Heart right ventricle (tissue), 16 donors: ENCODE measurements around the gene MED13. TPM values are rescaled to one million over a fixed set of nuclear protein-coding genes. Genes with fewer than 3 reads are reported as not detected.

Source experiments
- ATAC-seq, 8 donors: fragments of 200-7000 bp; cut with Tn5 transposase; one replicate each; pipeline ENCODE4 v1.9.1; 2020; ENCODE audit warnings: mild to moderate bottlenecking in 8 of 8, moderate library complexity in 8 of 8, moderate number of reproducible peaks in 1 of 8
- DNase-seq, 2 donors: peaks; one replicate each; pipeline ENCODE4 v3.0.0-alpha.2; 2020
- H3K27ac ChIP-seq, 10 donors: fragments of 200-600 bp; sonication (generic) in 2 of 10; one replicate each; pipeline versions ENCODE4 v1.5.0 to v1.8.0; 2020 to 2022; ENCODE audit warnings: mild to moderate bottlenecking in 3 of 10
- H3K27me3 ChIP-seq, 7 donors: fragments of 200-600 bp; one replicate each; pipeline ENCODE4 v1.8.0; 2021 to 2022; ENCODE audit warnings: mild to moderate bottlenecking in 2 of 7
- H3K36me3 ChIP-seq, 9 donors: fragments of 200-600 bp; sonication (generic) in 1 of 9; one replicate each; pipeline versions ENCODE4 v1.5.0 to v1.8.0; 2020 to 2022; ENCODE audit warnings: mild to moderate bottlenecking in 2 of 9
- H3K4me1 ChIP-seq, 9 donors: fragments of 200-600 bp; sonication (generic) in 1 of 9; one replicate each; pipeline versions ENCODE4 v1.5.0 to v1.8.0; 2020 to 2022; ENCODE audit warnings: mild to moderate bottlenecking in 4 of 9
- H3K4me3 ChIP-seq, 10 donors: fragments of 200-600 bp; sonication (generic) in 2 of 10; one replicate each; pipeline versions ENCODE4 v1.5.0 to v1.8.0; 2020 to 2022; ENCODE audit warnings: mild to moderate bottlenecking in 7 of 10, moderate library complexity in 2 of 10
- H3K9me3 ChIP-seq, 11 donors: fragments of 200-600 bp in 10 of 11; sonication (generic) in 2 of 11; one replicate each; pipeline versions ENCODE4 v1.5.0 to v1.8.0; 2013 to 2022; ENCODE audit warnings: mild to moderate bottlenecking in 2 of 11, control low read depth in 1 of 11, moderate library complexity in 1 of 11
- CTCF ChIP-seq, 9 donors: fragments of 200-600 bp; sonication (generic) in 2 of 9; IDR thresholded peaks; one replicate each; pipeline versions ENCODE4 v1.5.0 to v1.8.0; 2021 to 2022; ENCODE audit warnings: antibody characterized with exemption in 9 of 9, mild to moderate bottlenecking in 5 of 9, moderate library complexity in 1 of 9
- WGBS, 2 donors: extraction: QIAGEN DNeasy Blood & Tissue Kit; methylation state at CpG; one replicate each; pipeline ENCODE4 v1.1.7; 2013; ENCODE audit warnings: inconsistent platforms in 1 of 2; 5-methylcytosine and 5-hydroxymethylcytosine counted together
- intact Hi-C, 10 donors: fragments of 100-400 bp; cut with DNase I; formaldehyde crosslinking; loops; one replicate each; pipeline versions ENCODE4 v1.11.1 to v1.14.2; 2022
- polyA plus RNA-seq, 2 donors: library from polyadenylated mRNA; stranded (reverse); fragments of 200-250 nt; gene quantifications; one replicate each; pipeline ENCODE4 v1.2.3, GENCODE V29; 2013
- total RNA-seq, 10 donors: library from RNA; stranded (reverse); fragmentation: NEBNext Ultra II Directional in 3 of 10; extraction: Animal tissue kit (Norgen Biotek cat#: 25700) in 3 of 10; gene quantifications; one replicate each; pipeline versions ENCODE4 v1.2.1 to v1.2.4, GENCODE V29; 2021 to 2023
- donor health status: Arrhythmogenic right ventricular cardiomyopathy.
- donor health status: ischemic (EF 13 %, LVEDD 7.1; RV severe dilation, severe dysfunction).
- donor health status: healthy with polysubstance abuse.
- donor health status: DM: no; HTN: yes; CAD: no.
- donor health status: DM: no; HTN: no; CAD: no.
- donor health status: ischemic (EF 25% LVEDD 6.9; RV normal size, moderate dysfunction).
- donor health status: ischemic (EF 25% LVEDD 5.7; RV mildly dilated, moderate dysfunction).
- donor health status: healthy.
- donor health status: DM: yes; HTN: yes; CAD: no.
- donor health status: Ischemic cardiomyopathy.
- donor health status: ischemic (EF 35%, LVEDD 5.7; RV mildly dilated, moderate dysfunction).
- donor health status: nonischemic (EF 11% LVEDD 7.7; RV severe dilation, severe dysfunction).
- donor health status: DM: yes; HTN: yes; CAD: no.
- donor health status: PGD.
- donor health status: ischemic (EF 29% LVEDD 5.4; RV normal size, mild dysfunction).
- donor health status: nonischemic (EF 23%, LVEDD 6.1; RV moderate dilation, normal function).

MED13 gene
- total and polyA plus RNA-seq, 12 donors = 4.1 to 51.6 (median 35.7) TPM

GRCh38 chr17:62084585-62084984, 19.5 kb upstream of the MED13 start:
- no peak for TF ChIP-seq CTCF (IDR thresholded peaks at IDR 0.05)
- Histone ChIP-seq H3K27ac (no peak overlapping the region), H3K9me3 (no peaks in the 10 kb centered on the region), H3K27me3 (peaks cover 0 to 22% (median 0%) of the 10 kb centered on the region in 7 donors), H3K36me3 (no peaks in the 10 kb centered on the region), H3K4me1 (no peaks in the 10 kb centered on the region), H3K4me3 (no peak overlapping the region)
- no peak for DNase-seq
- intact Hi-C loops = no loop called here
- WGBS, 2 donors = 63 to 67% methylated on average over 3 of the region's 3 CpGs
- no peak for ATAC-seq

- H3K36me3 ChIP-seq = no peaks in the 10 kb centered on the region
- WGBS, 2 donors = 83 to 93% methylated on average over 3 of the region's 3 CpGs
- intact Hi-C loops = no loop called here
- H3K27ac ChIP-seq = no peak overlapping the region
- H3K4me3 ChIP-seq = no peak overlapping the region
- H3K27me3 ChIP-seq = peaks cover 0 to 25% (median 0%) of the 10 kb centered on the region in 7 donors
- ATAC-seq (no peak), DNase-seq (no peak)
- H3K4me1 ChIP-seq = no peaks in the 10 kb centered on the region
- H3K9me3 ChIP-seq = no peaks in the 10 kb centered on the region
- no peak for TF ChIP-seq CTCF (IDR thresholded peaks at IDR 0.05)
Measured at GRCh38 chr17:62083651-62084050, 18.6 kb upstream of the MED13 start.

- peaks cover 0 to 29% (median 2%) of the 10 kb centered on the region in 7 donors for H3K27me3 ChIP-seq
- 81 to 86% methylated on average over 4 of the region's 4 CpGs for WGBS, 2 donors
- H3K27ac ChIP-seq = no peak overlapping the region
- H3K9me3 ChIP-seq = no peaks in the 10 kb centered on the region
- DNase-seq (no peak), ATAC-seq (no peak)
- H3K4me3 ChIP-seq = no peak overlapping the region
- no peaks in the 10 kb centered on the region for H3K36me3 ChIP-seq
- H3K4me1 ChIP-seq = no peaks in the 10 kb centered on the region
- no peak for TF ChIP-seq CTCF (IDR thresholded peaks at IDR 0.05)
- intact Hi-C loops = no loop called here
Measured at GRCh38 chr17:62080647-62081046, 15.6 kb upstream of the MED13 start.

GRCh38 chr17:62078009-62078408, 12.9 kb upstream of the MED13 start:
- H3K36me3 ChIP-seq = no peaks in the 10 kb centered on the region
- no peak overlapping the region for H3K27ac ChIP-seq
- no peaks in the 10 kb centered on the region for H3K4me1 ChIP-seq
- H3K4me3 ChIP-seq = no peak overlapping the region
- no peaks in the 10 kb centered on the region for H3K9me3 ChIP-seq
- peaks cover 0 to 29% (median 2%) of the 10 kb centered on the region in 7 donors for H3K27me3 ChIP-seq
- WGBS, 2 donors = 83 to 86% methylated on average over 2 of the region's 2 CpGs
- TF ChIP-seq CTCF (IDR thresholded peaks at IDR 0.05) = no peak
- ATAC-seq (no peak), DNase-seq (no peak)
- intact Hi-C loops = no loop called here
